ENCODE measurements around the gene TCF23.
"Not testable (repeated sequence)": the region's sequence is repeated elsewhere in the genome, so short reads cannot be mapped to it uniquely, and the experiment has no call there.

The TCF23 gene

GRCh38 chr2:27148801-27149439, at the start of gene TCF23:
Gene TCF23, plus strand, starts transcription at chr2:27149004. Its CDS starts 130 bp downstream, at chr2:27149134.
- no peak for DNase-seq

GRCh38 chr2:27099334-27099955, 49.4 kb upstream of the TCF23 start:
- no peak for DNase-seq

- DNase-seq, result no peak
Observed at GRCh38 chr2:27100036-27100435, 48.8 kb upstream of the TCF23 start.

- no peak for DNase-seq
Observed at GRCh38 chr2:27102329-27102728, 46.5 kb upstream of the TCF23 start.

GRCh38 chr2:27105981-27106380, 42.8 kb upstream of the TCF23 start:
- DNase-seq, result no peak

GRCh38 chr2:27108221-27108620, 40.6 kb upstream of the TCF23 start:
- DNase-seq, result no peak

- DNase-seq, result no peak
Observed at GRCh38 chr2:27109083-27109482, 39.7 kb upstream of the TCF23 start.

GRCh38 chr2:27110603-27111352, 38.0 kb upstream of the TCF23 start:
- DNase-seq, result not testable (repeated sequence)

GRCh38 chr2:27111392-27112078, 37.3 kb upstream of the TCF23 start:
- not testable (repeated sequence) for DNase-seq

GRCh38 chr2:27115519-27115918, 33.3 kb upstream of the TCF23 start:
- DNase-seq, result no peak

- DNase-seq, result no peak
Observed at GRCh38 chr2:27117995-27118524, 30.7 kb upstream of the TCF23 start.

GRCh38 chr2:27118525-27119329, 30.1 kb upstream of the TCF23 start, which contains the start of gene CGREF1:
Gene CGREF1, minus strand, starts transcription at chr2:27119128. Its CDS starts 14,762 bp downstream, at chr2:27104366.
- peak in 1 of 2 experiments; percentile 37 for DNase-seq

- DNase-seq, result not testable (repeated sequence)
Observed at GRCh38 chr2:27119330-27119670, 29.5 kb upstream of the TCF23 start.

GRCh38 chr2:27121906-27122305, 26.9 kb upstream of the TCF23 start:
- DNase-seq, result no peak

GRCh38 chr2:27122791-27123190, 26.0 kb upstream of the TCF23 start:
- no peak for DNase-seq

- peak in 1 of 2 experiments; percentile 52 for DNase-seq
Observed at GRCh38 chr2:27123302-27124150, 25.3 kb upstream of the TCF23 start, which contains the start of gene ABHD1. Gene ABHD1, plus strand, starts transcription at chr2:27123815. Its CDS starts 134 bp downstream, at chr2:27123949.

GRCh38 chr2:27125104-27125503, 23.7 kb upstream of the TCF23 start:
- no peak for DNase-seq

- no peak for DNase-seq
Observed at GRCh38 chr2:27126252-27126710, 22.5 kb upstream of the TCF23 start.

GRCh38 chr2:27127883-27128667, 20.7 kb upstream of the TCF23 start:
- no peak for DNase-seq
